ENCODE measurements around the gene SLCO2A1.

The SLCO2A1 gene

GRCh38 chr3:133953297-133953696, 76.4 kb downstream of the SLCO2A1 start:
- DNase-seq (ENCODE audit: extremely low spot score) = no peak
- ChIA-PET CTCF (no interaction called here), POLR2A (no interaction called here)
- no peak for TF ChIP-seq LEF1 (IDR thresholded peaks at IDR 0.05; ENCODE audit: borderline replicate concordance)
- TF ChIP-seq ELF4 (IDR thresholded peaks at IDR 0.05) = no peak
- TF ChIP-seq FOXK2 (IDR thresholded peaks at IDR 0.05) = no peak
- TF ChIP-seq BHLHE40 (IDR thresholded peaks at IDR 0.05; ENCODE audit: borderline replicate concordance) = no peak
- no peak for TF ChIP-seq PKNOX1 (IDR thresholded peaks at IDR 0.05)
- TF ChIP-seq FOXM1 (IDR thresholded peaks at IDR 0.05; ENCODE audit: borderline replicate concordance) = no peak
- TF ChIP-seq TARDBP (IDR thresholded peaks at IDR 0.05) = no peak
- no peak for TF ChIP-seq NFRKB (IDR thresholded peaks at IDR 0.05)
- no peak for TF ChIP-seq FOXA1 (IDR thresholded peaks at IDR 0.05)
- no peak for TF ChIP-seq HDGF (IDR thresholded peaks at IDR 0.05; ENCODE audit: borderline replicate concordance)
- no peak for TF ChIP-seq ZNF384 (IDR thresholded peaks at IDR 0.05)
- TF ChIP-seq CTBP1 (IDR thresholded peaks at IDR 0.05; ENCODE audit: borderline replicate concordance) = no peak
- TF ChIP-seq SUZ12 (IDR thresholded peaks at IDR 0.05) = no peak
- no peak for TF ChIP-seq ARNT (IDR thresholded peaks at IDR 0.05)
- no peak for TF ChIP-seq SP1 (IDR thresholded peaks at IDR 0.05)
- TF ChIP-seq L3MBTL2 (conservative IDR thresholded peaks at IDR 0.05) = no peak

GRCh38 chr3:133949438-133949837, 80.3 kb downstream of the SLCO2A1 start:
- no peak for DNase-seq (ENCODE audit: extremely low spot score)
- ChIA-PET CTCF (interaction anchor here (0.6 kb wide), 1 partner anchor 154 kb away, joined by 3 read pairs; no protein-coding TSS in a partner anchor), POLR2A (no interaction called here)
- no peak for TF ChIP-seq FOXM1 (IDR thresholded peaks at IDR 0.05; ENCODE audit: borderline replicate concordance)
- TF ChIP-seq NFRKB (IDR thresholded peaks at IDR 0.05) = no peak
- no peak for TF ChIP-seq L3MBTL2 (conservative IDR thresholded peaks at IDR 0.05)
- no peak for TF ChIP-seq SUZ12 (IDR thresholded peaks at IDR 0.05)
- no peak for TF ChIP-seq ZNF384 (IDR thresholded peaks at IDR 0.05)
- no peak for TF ChIP-seq FOXA1 (IDR thresholded peaks at IDR 0.05)
- no peak for TF ChIP-seq FOXK2 (IDR thresholded peaks at IDR 0.05)
- no peak for TF ChIP-seq CTBP1 (IDR thresholded peaks at IDR 0.05; ENCODE audit: borderline replicate concordance)

- CTCF ChIA-PET = no interaction called here
- TF ChIP-seq FOXM1 (IDR thresholded peaks at IDR 0.05; ENCODE audit: borderline replicate concordance) = no peak
- no peak for TF ChIP-seq FOXK2 (IDR thresholded peaks at IDR 0.05)
- TF ChIP-seq BHLHE40 (IDR thresholded peaks at IDR 0.05; ENCODE audit: borderline replicate concordance) = no peak
- no peak for TF ChIP-seq HDGF (IDR thresholded peaks at IDR 0.05; ENCODE audit: borderline replicate concordance)
- no peak for TF ChIP-seq PKNOX1 (IDR thresholded peaks at IDR 0.05)
- no peak for TF ChIP-seq CTBP1 (IDR thresholded peaks at IDR 0.05; ENCODE audit: borderline replicate concordance)
- TF ChIP-seq LEF1 (IDR thresholded peaks at IDR 0.05; ENCODE audit: borderline replicate concordance) = no peak
- TF ChIP-seq ELF4 (IDR thresholded peaks at IDR 0.05) = no peak
- no peak for TF ChIP-seq L3MBTL2 (conservative IDR thresholded peaks at IDR 0.05)
- no peak for TF ChIP-seq NFRKB (IDR thresholded peaks at IDR 0.05)
- POLR2A ChIA-PET = no interaction called here
- no peak for DNase-seq (ENCODE audit: extremely low spot score)
These were observed 80.7 kb downstream of the SLCO2A1 start for GRCh38 chr3:133948996-133949395.

- POLR2A ChIA-PET = no interaction called here
- TF ChIP-seq ZNF384 (IDR thresholded peaks at IDR 0.05) = no peak
- TF ChIP-seq L3MBTL2 (conservative IDR thresholded peaks at IDR 0.05) = no peak
- no peak for TF ChIP-seq CTBP1 (IDR thresholded peaks at IDR 0.05; ENCODE audit: borderline replicate concordance)
- no peak for TF ChIP-seq BHLHE40 (IDR thresholded peaks at IDR 0.05; ENCODE audit: borderline replicate concordance)
- TF ChIP-seq NFRKB (IDR thresholded peaks at IDR 0.05) = no peak
- no peak for TF ChIP-seq SP1 (IDR thresholded peaks at IDR 0.05)
- TF ChIP-seq ARNT (IDR thresholded peaks at IDR 0.05) = no peak
- TF ChIP-seq PKNOX1 (IDR thresholded peaks at IDR 0.05) = no peak
- no peak for TF ChIP-seq LEF1 (IDR thresholded peaks at IDR 0.05; ENCODE audit: borderline replicate concordance)
- TF ChIP-seq HDGF (IDR thresholded peaks at IDR 0.05; ENCODE audit: borderline replicate concordance) = no peak
- TF ChIP-seq FOXK2 (IDR thresholded peaks at IDR 0.05) = no peak
- TF ChIP-seq SUZ12 (IDR thresholded peaks at IDR 0.05) = no peak
- TF ChIP-seq FOXA1 (IDR thresholded peaks at IDR 0.05) = no peak
- no peak for TF ChIP-seq ELF4 (IDR thresholded peaks at IDR 0.05)
- no peak for DNase-seq (ENCODE audit: extremely low spot score)
- CTCF ChIA-PET = no interaction called here
These were observed 81.5 kb downstream of the SLCO2A1 start for GRCh38 chr3:133948131-133948810.

- POLR2A ChIA-PET = no interaction called here
These were observed 84.2 kb downstream of the SLCO2A1 start for GRCh38 chr3:133945381-133946095.

More at GRCh38 chr3:133945381-133946095, 84.2 kb downstream of the SLCO2A1 start:
- no peak for TF ChIP-seq FOXM1 (IDR thresholded peaks at IDR 0.05; ENCODE audit: borderline replicate concordance)
- TF ChIP-seq FOXK2 (IDR thresholded peaks at IDR 0.05) = no peak
- CTCF ChIA-PET = no interaction called here
- no peak for DNase-seq (ENCODE audit: extremely low spot score)

Data from HEK293T (cell line).